SJCRH30 (cell line): ENCODE data around the gene KDF1. TPM values are rescaled to one million over a fixed set of nuclear protein-coding genes. Genes with fewer than 3 reads are reported as not detected.

Source experiments
- DNase-seq, 2 experiments: peaks; one replicate each; pipeline ENCODE4 v3.0.0-alpha.2; 2015 to 2020
- H3K27ac ChIP-seq: fragments of 250-450 bp; sonication (Bioruptor Pico); 2 replicates; pipeline ENCODE4 v1.5.1; 2020; ENCODE audit warnings: mild to moderate bottlenecking, moderate library complexity
- H3K27me3 ChIP-seq: fragments of 250-450 bp; sonication (Bioruptor Pico); 2 replicates; pipeline ENCODE4 v1.5.1; 2020; ENCODE audit warnings: mild to moderate bottlenecking, moderate library complexity
- H3K36me3 ChIP-seq: fragments of 250-450 bp; sonication (Bioruptor Pico); 2 replicates; pipeline ENCODE4 v1.5.1; 2020; ENCODE audit warnings: mild to moderate bottlenecking, moderate library complexity
- H3K4me1 ChIP-seq: fragments of 250-450 bp; sonication (Bioruptor Pico); 2 replicates; pipeline ENCODE4 v1.5.1; 2020; ENCODE audit warnings: mild to moderate bottlenecking, moderate library complexity
- H3K4me3 ChIP-seq: fragments of 250-450 bp; sonication (Bioruptor Pico); 2 replicates; pipeline ENCODE4 v1.5.1; 2020; ENCODE audit warnings: mild to moderate bottlenecking, moderate library complexity
- H3K9me3 ChIP-seq: fragments of 250-450 bp; sonication (Bioruptor Pico); replicated peaks from 2 replicates; pipeline ENCODE4 v1.5.1; 2020; ENCODE audit warnings: mild to moderate bottlenecking, moderate library complexity
- total RNA-seq: library from RNA; depleted of rRNA; stranded (reverse); fragments of >200 nt; shearing (Covaris generic); gene quantifications from 2 replicates; pipeline ENCODE4 v1.2.3, GENCODE V29; 2014; rRNA removed

KDF1 gene
- total RNA-seq, 1 experiment from 2014 or later, result not detected

DNA sequence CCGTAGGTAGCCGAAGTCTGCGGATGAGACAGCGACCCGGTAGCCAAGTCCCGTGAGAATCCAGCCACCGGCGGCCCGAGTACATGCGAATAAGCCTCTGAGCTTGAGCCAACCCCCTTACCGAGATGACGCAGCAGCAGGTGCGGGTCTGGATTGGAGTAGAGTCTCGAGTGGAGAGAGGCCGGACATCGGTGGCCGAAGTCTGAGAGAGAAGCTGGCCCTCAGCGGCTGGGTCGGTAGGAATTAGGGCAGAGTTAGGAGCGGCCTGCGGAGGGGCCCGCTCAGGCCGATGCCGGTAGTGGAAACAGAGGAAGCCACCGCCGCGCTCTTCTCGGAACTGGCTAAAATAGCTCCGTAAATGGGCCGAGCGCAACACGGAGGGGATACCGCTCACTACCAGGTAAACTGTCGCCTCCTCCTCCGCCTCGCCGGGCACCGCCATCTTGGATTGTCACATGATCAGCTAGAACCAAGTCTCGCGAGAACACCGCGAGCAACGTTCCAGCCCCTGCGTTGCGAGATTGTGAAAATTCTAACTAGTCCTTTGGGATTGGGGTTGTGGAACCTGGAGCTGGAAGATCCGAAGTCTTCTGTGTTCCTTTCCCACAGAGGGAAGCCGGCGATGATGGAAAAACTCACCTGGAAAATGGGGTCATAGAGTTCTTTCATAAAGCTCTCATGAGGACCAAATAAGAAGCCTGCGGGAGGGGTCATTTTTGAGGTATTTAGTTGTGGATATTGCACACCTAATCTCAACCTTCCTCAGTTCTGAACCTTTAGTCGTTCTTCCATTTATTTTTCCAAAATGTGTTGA, 60.1 kb downstream of the KDF1 start, which contains the start of gene GPATCH3:
GPATCH3 (minus strand) TSS at position 467 of the 814 bp plus-strand sequence; CDS start at position 442, 25 bp downstream.
- peak; percentile 95 to 98 for DNase-seq

More for the DNA sequence above, 60.1 kb downstream of the KDF1 start, which contains the start of gene GPATCH3:
- Histone ChIP-seq H3K27me3 (no peaks in the 10 kb centered on the region), H3K27ac (peak within 1 kb of the TSS; percentile 72), H3K36me3 (0 out of 2 replicates have a peak, but pooled peaks cover 7% of the 10 kb centered on the region), H3K4me3 (peak within 1 kb of the TSS; percentile 95), H3K4me1 (peaks cover 11% of the 10 kb centered on the region), H3K9me3 (no peaks in the 10 kb centered on the region)

Other genes with a start within 250 kb of the KDF1 start
- 5.8 and 6.2 TPM in 2 replicates for gene PIGV, start 172.5 kb downstream of the KDF1 start, total RNA-seq
- gene ZDHHC18, start 133.8 kb downstream of the KDF1 start, total RNA-seq, result 31.6 and 31.8 TPM in 2 replicates
- 0.14 and 0.15 TPM in 2 replicates for gene SFN, start 97.3 kb downstream of the KDF1 start, total RNA-seq
- gene GPN2, start 70.2 kb downstream of the KDF1 start, total RNA-seq, result 22.4 and 25.3 TPM in 2 replicates
- 12.0 and 12.9 TPM in 2 replicates for gene GPATCH3, start 60.0 kb downstream of the KDF1 start, total RNA-seq
- gene NR0B2, start 46.5 kb downstream of the KDF1 start, total RNA-seq, result not detected in 2 replicates
- gene NUDC, start 38.7 kb downstream of the KDF1 start, total RNA-seq, result 89.7 and 95.5 TPM in 2 replicates
- gene TRNP1, start 33.2 kb upstream of the KDF1 start, total RNA-seq, result 0.42 and 0.81 TPM in 2 replicates
- gene TENT5B, start 52.4 kb upstream of the KDF1 start, total RNA-seq, result 0.04 and 0.10 TPM in 2 replicates
- gene SLC9A1, start 194.7 kb upstream of the KDF1 start, total RNA-seq, result 7.4 and 8.4 TPM in 2 replicates